Skin of body (tissue), 2 donors: ENCODE measurements around the gene EVA1B. TPM values are rescaled to one million over a fixed set of nuclear protein-coding genes. Genes with fewer than 3 reads are reported as not detected.

Experiments used
- DNase-seq: peaks from one replicate; lab custom pipeline; 2025; lab: John Stamatoyannopoulos, UW
- total RNA-seq: library from RNA; depleted of rRNA; stranded (reverse); fragments of >200 nt; gene quantifications from one replicate; pipeline ENCODE4 v1.2.3, GENCODE V29; 2014

EVA1B gene
- total RNA-seq, 1 donor from 2014 or later: 26.4 TPM

GRCh38 chr1:36279789-36280296, 43.6 kb downstream of the EVA1B start:
- DNase-seq: no peak

GRCh38 chr1:36279110-36279788, 44.2 kb downstream of the EVA1B start:
- DNase-seq: no peak

- DNase-seq: no peak
Measured at GRCh38 chr1:36276688-36277087, 46.8 kb downstream of the EVA1B start.

- DNase-seq: no peak
Measured at GRCh38 chr1:36274201-36274600, 49.2 kb downstream of the EVA1B start.

GRCh38 chr1:36273024-36273423, 50.4 kb downstream of the EVA1B start:
- DNase-seq: no peak

Other genes starting within 250 kb of the EVA1B start
- gene TEKT2, start 239.6 kb downstream of the EVA1B start, total RNA-seq: 0.39 TPM
- 17.8 TPM for gene ADPRS, start 234.8 kb downstream of the EVA1B start, total RNA-seq
- gene COL8A2, start 198.4 kb downstream of the EVA1B start, total RNA-seq: 10.7 TPM
- gene TRAPPC3, start 174.2 kb downstream of the EVA1B start, total RNA-seq: 35.7 TPM
- 49.6 TPM for gene MAP7D1, start 167.5 kb downstream of the EVA1B start, total RNA-seq
- 77.5 TPM for gene THRAP3, start 99.2 kb downstream of the EVA1B start, total RNA-seq
- 16.9 TPM for gene SH3D21, start 17.3 kb downstream of the EVA1B start, total RNA-seq
- gene STK40, start 62.3 kb upstream of the EVA1B start, total RNA-seq: 17.9 TPM
- gene LSM10, start 74.3 kb upstream of the EVA1B start, total RNA-seq: 7.3 TPM
- 10.4 TPM for gene OSCP1, start 126.8 kb upstream of the EVA1B start, total RNA-seq
- 33.2 TPM for gene MRPS15, start 140.7 kb upstream of the EVA1B start, total RNA-seq
- 21.7 TPM for gene CSF3R, start 159.3 kb upstream of the EVA1B start, total RNA-seq